ENCODE results near the gene ZNF362.

DNA sequence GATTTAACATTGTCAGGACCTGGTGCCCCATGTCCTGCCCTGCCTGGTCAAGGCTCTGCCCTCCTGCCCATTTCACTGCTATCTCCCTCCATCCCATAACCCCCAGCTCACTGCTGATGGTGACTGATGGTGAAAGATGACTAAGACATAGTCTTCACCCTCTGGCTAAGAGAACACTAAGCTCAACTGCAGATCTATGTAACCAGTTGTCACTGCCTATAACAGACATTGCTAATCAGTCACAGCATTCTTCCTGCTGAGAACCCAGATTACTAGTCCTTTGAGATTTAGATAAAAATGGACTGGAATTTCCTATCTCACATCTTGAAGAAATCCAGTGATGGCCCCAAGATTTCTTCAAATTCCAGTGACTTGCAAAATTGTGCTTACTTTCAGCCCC, 8.0 kb upstream of the ZNF362 start:
- TF ChIP-seq, protein P1, sequence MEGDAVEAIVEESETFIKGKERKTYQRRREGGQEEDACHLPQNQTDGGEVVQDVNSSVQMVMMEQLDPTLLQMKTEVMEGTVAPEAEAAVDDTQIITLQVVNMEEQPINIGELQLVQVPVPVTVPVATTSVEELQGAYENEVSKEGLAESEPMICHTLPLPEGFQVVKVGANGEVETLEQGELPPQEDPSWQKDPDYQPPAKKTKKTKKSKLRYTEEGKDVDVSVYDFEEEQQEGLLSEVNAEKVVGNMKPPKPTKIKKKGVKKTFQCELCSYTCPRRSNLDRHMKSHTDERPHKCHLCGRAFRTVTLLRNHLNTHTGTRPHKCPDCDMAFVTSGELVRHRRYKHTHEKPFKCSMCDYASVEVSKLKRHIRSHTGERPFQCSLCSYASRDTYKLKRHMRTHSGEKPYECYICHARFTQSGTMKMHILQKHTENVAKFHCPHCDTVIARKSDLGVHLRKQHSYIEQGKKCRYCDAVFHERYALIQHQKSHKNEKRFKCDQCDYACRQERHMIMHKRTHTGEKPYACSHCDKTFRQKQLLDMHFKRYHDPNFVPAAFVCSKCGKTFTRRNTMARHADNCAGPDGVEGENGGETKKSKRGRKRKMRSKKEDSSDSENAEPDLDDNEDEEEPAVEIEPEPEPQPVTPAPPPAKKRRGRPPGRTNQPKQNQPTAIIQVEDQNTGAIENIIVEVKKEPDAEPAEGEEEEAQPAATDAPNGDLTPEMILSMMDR (CRISPR knock-in tag; IDR thresholded peaks at IDR 0.05), result no peak
- TF ChIP-seq ELF1 (CRISPR knock-in tag; IDR thresholded peaks at IDR 0.05) (no peak), KLF16 (CRISPR knock-in tag; IDR thresholded peaks at IDR 0.05) (no peak), ZNF101 (CRISPR knock-in tag; IDR thresholded peaks at IDR 0.05; ENCODE audit: borderline replicate concordance, low read depth) (no peak), TCF7L2 (IDR thresholded peaks at IDR 0.05; ENCODE audit: low read depth, low read length) (no peak), RAD21 (CRISPR knock-in tag; IDR thresholded peaks at IDR 0.05) (no peak)

Measured in HepG2 (cell line).